HCT116 (cell line): ENCODE data around the gene KANSL1. TPM values are rescaled to one million over a fixed set of nuclear protein-coding genes. Genes with fewer than 3 reads are reported as not detected.

Source experiments
- ATAC-seq: fragments of 200-7000 bp; cut with Tn5 transposase; 2 replicates; pipeline ENCODE4 v1.9.1; 2020; ENCODE audit warnings: mild to moderate bottlenecking, moderate library complexity
- BruUV-seq: library from RNA; stranded (reverse); fragments of 400-500 nt; replicated peaks from 2 replicates; lab custom pipeline; 2021; lab: Mats Ljungman, UMichigan
- CTCF ChIA-PET: fragments of 300-600 bp; sonication (Branson Sonifier 250); formaldehyde crosslinking; loops from one replicate; lab custom pipeline; 2021; ENCODE audit warnings: antibody characterized with exemption; lab: Charles Lee
- POLR2A ChIA-PET: fragments of 300-600, 350-600 bp; sonication (Branson Sonifier 250); formaldehyde crosslinking; loops from one replicate; lab custom pipeline; 2021; ENCODE audit warnings: antibody characterized with exemption; lab: Charles Lee
- RAD21 ChIA-PET, 2 experiments: fragments of 300-600 bp; sonication (Branson Sonifier 250); formaldehyde crosslinking; loops; one replicate each; lab custom pipeline; 2023; ENCODE audit warnings: low total read pairs in 2 of 2; ENCODE audit not compliant: uncharacterized antibody in 2 of 2, unreplicated experiment in 2 of 2, low non-redundant PET in 1 of 2; lab: Charles Lee
- DNase-seq: peaks from one replicate; pipeline ENCODE4 v3.0.0-alpha.2; 2010; ENCODE audit warnings: low read depth, low spot score
- H2AFZ ChIP-seq: fragments of 200-600 bp; shearing (Covaris generic), sonication (generic); 2 replicates; pipeline ENCODE4 v1.6.1; 2017; ENCODE audit warnings: low read depth, mixed run types, mixed read lengths, antibody characterized with exemption, low read length; ENCODE audit not compliant: poor library complexity, severe bottlenecking
- H3K27ac ChIP-seq: 2 replicates; pipeline ENCODE4 v1.5.1; 2012; ENCODE audit warnings: low read depth, low read length
- H3K27me3 ChIP-seq: fragments of 200-600 bp; sonication (generic); 2 replicates; pipeline ENCODE4 v1.6.1; 2016; ENCODE audit warnings: mixed run types, low read length, mixed read lengths; ENCODE audit not compliant: insufficient read depth
- H3K36me3 ChIP-seq, 2 experiments: fragments of 200-500 bp in 1 of 2; fragments of 200-600 bp in 1 of 2; sonication (Bioruptor generic) in 1 of 2; sonication (generic) in 1 of 2; 2 replicates each; pipeline versions ENCODE4 v1.5.1 to v1.6.1; 2014 to 2016; ENCODE audit warnings: low read length in 2 of 2, inconsistent platforms in 1 of 2, mixed read lengths in 1 of 2, mixed run types in 1 of 2; ENCODE audit not compliant: insufficient read depth in 2 of 2, control insufficient read depth in 1 of 2
- H3K4me1 ChIP-seq, 2 experiments: fragments of 200-600 bp in 1 of 2; sonication (generic) in 1 of 2; 2 replicates each; pipeline versions ENCODE4 v1.5.1 to v1.6.1; 2012 to 2017; ENCODE audit warnings: low read length in 2 of 2, inconsistent platforms in 1 of 2, mild to moderate bottlenecking in 1 of 2, mixed read lengths in 1 of 2, mixed run types in 1 of 2, moderate library complexity in 1 of 2; ENCODE audit not compliant: insufficient read depth in 2 of 2, control insufficient read depth in 1 of 2
- H3K4me2 ChIP-seq: fragments of 200-600 bp; sonication (generic); 2 replicates; pipeline ENCODE4 v1.6.1; 2017; ENCODE audit warnings: mixed run types, low read length, mixed read lengths
- H3K4me3 ChIP-seq, 2 experiments: fragments of 200-600 bp in 1 of 2; sonication (generic) in 1 of 2; replicated peaks in 1 of 2; 2 replicates each; pipeline ENCODE4 v1.5.1; 2011 to 2016; ENCODE audit warnings: low read length in 2 of 2, control low read depth in 1 of 2, low read depth in 1 of 2, mild to moderate bottlenecking in 1 of 2, mixed read lengths in 1 of 2, mixed run types in 1 of 2
- H3K79me2 ChIP-seq: fragments of 200-600 bp; sonication (generic); 2 replicates; pipeline ENCODE4 v1.6.1; 2017; ENCODE audit warnings: mild to moderate bottlenecking, mixed run types, low read length, moderate library complexity, mixed read lengths; ENCODE audit not compliant: insufficient read depth
- H3K9ac ChIP-seq: fragments of 200-600 bp; sonication (generic); 2 replicates; pipeline ENCODE4 v1.6.1; 2016; ENCODE audit warnings: low read length, mixed read lengths
- H3K9me2 ChIP-seq: fragments of 200-600 bp; sonication (generic), shearing (Covaris generic); 2 replicates; pipeline ENCODE4 v1.6.1; 2017; ENCODE audit warnings: mixed run types, mild to moderate bottlenecking, moderate library complexity; ENCODE audit not compliant: insufficient read depth
- H3K9me3 ChIP-seq, 2 experiments: fragments of 200-500 bp in 1 of 2; fragments of 200-600 bp in 1 of 2; sonication (Bioruptor generic) in 1 of 2; sonication (generic) in 1 of 2; 2 replicates each; pipeline ENCODE4 v1.6.1; 2014 to 2017; ENCODE audit warnings: low read length in 2 of 2, mixed read lengths in 2 of 2, inconsistent platforms in 1 of 2, low read depth in 1 of 2, mild to moderate bottlenecking in 1 of 2, mixed run types in 1 of 2, moderate library complexity in 1 of 2; ENCODE audit not compliant: control insufficient read depth in 1 of 2, insufficient read depth in 1 of 2
- H4K20me1 ChIP-seq: fragments of 200-600 bp; sonication (generic), shearing (Covaris generic); 2 replicates; pipeline ENCODE4 v1.6.1; 2017; ENCODE audit warnings: mixed run types, mild to moderate bottlenecking, moderate library complexity; ENCODE audit not compliant: insufficient read depth
- CBX3 ChIP-seq: IDR thresholded peaks from 2 replicates; pipeline ENCODE4 v1.6.1; 2012; ENCODE audit warnings: low read depth
- CEBPB ChIP-seq: IDR thresholded peaks from 2 replicates; pipeline ENCODE4 v1.6.1; 2012; ENCODE audit warnings: low read depth
- ELF1 ChIP-seq: IDR thresholded peaks from 2 replicates; pipeline ENCODE4 v1.6.1; 2012; ENCODE audit warnings: low read depth, borderline replicate concordance
- EZH2 ChIP-seq: fragments of 200-600 bp; sonication (generic); IDR thresholded peaks from 2 replicates; pipeline ENCODE4 v1.6.1; 2017; ENCODE audit warnings: antibody characterized with exemption, mixed run types
- FOSL1 ChIP-seq: IDR thresholded peaks from 2 replicates; pipeline ENCODE4 v1.6.1; 2012; ENCODE audit warnings: low read depth
- POLR2A ChIP-seq: IDR thresholded peaks from 2 replicates; pipeline ENCODE4 v1.7.0; 2011; ENCODE audit warnings: borderline replicate concordance; ENCODE audit not compliant: insufficient read depth, insufficient read length; ENCODE audit errors: extremely low read depth
- POLR2AphosphoS5 ChIP-seq: IDR thresholded peaks from 2 replicates; pipeline ENCODE4 v1.6.1; 2011; ENCODE audit warnings: mild to moderate bottlenecking, low read depth, low read length, moderate library complexity
- RAD21 ChIP-seq: IDR thresholded peaks from 2 replicates; pipeline ENCODE4 v1.6.1; 2012; ENCODE audit warnings: low read depth, mild to moderate bottlenecking
- SP1 ChIP-seq: IDR thresholded peaks from 2 replicates; pipeline ENCODE4 v1.6.1; 2012; ENCODE audit warnings: low read depth
- TCF7L2 ChIP-seq: IDR thresholded peaks from 2 replicates; pipeline ENCODE4 v1.7.0; 2011; ENCODE audit warnings: borderline replicate concordance, inconsistent platforms; ENCODE audit not compliant: insufficient read depth, insufficient read length; ENCODE audit errors: extremely low read depth
- ZNF274 ChIP-seq: fragments of 200-500 bp; sonication (Bioruptor generic); IDR thresholded peaks from 2 replicates; pipeline ENCODE4 v1.6.1; 2014; ENCODE audit warnings: mild to moderate bottlenecking, low read depth, low read length, inconsistent platforms
- intact Hi-C: fragments of 100-400 bp; cut with micrococcal nuclease; formaldehyde crosslinking; loops from 2 replicates; pipeline ENCODE4 v1.10.0; 2022
- total RNA-seq: library from RNA; stranded (reverse); gene quantifications from one replicate; pipeline ENCODE4 v1.2.1, GENCODE V29; 2021; ENCODE audit not compliant: unreplicated experiment
- TF ChIP-seq, protein P1 (sequence below), 3 experiments: fragments of 200-600 bp in 1 of 3; sonication (generic) in 1 of 3; IDR thresholded peaks in 2 of 3; conservative IDR thresholded peaks in 1 of 3; 2 replicates each; pipeline ENCODE4 v1.5.1; 2012 to 2017; ENCODE audit warnings: low read depth in 2 of 3, low read length in 2 of 3, antibody characterized with exemption in 1 of 3, borderline replicate concordance in 1 of 3, control low read depth in 1 of 3, mild to moderate bottlenecking in 1 of 3, mixed read lengths in 1 of 3, mixed run types in 1 of 3, moderate library complexity in 1 of 3; ENCODE audit not compliant: insufficient read depth in 1 of 3
- TF ChIP-seq, protein P2 (sequence below): IDR thresholded peaks from 2 replicates; pipeline ENCODE4 v1.6.1; 2012
- TF ChIP-seq, protein P3 (sequence below): IDR thresholded peaks from 2 replicates; pipeline ENCODE4 v1.6.1; 2011; ENCODE audit warnings: mild to moderate bottlenecking, low read length, moderate library complexity; ENCODE audit not compliant: insufficient replicate concordance; ENCODE audit errors: extremely low read depth

Gene KANSL1
- total RNA-seq, 1 experiment from 2014 or later: 77.5 TPM

DNA sequence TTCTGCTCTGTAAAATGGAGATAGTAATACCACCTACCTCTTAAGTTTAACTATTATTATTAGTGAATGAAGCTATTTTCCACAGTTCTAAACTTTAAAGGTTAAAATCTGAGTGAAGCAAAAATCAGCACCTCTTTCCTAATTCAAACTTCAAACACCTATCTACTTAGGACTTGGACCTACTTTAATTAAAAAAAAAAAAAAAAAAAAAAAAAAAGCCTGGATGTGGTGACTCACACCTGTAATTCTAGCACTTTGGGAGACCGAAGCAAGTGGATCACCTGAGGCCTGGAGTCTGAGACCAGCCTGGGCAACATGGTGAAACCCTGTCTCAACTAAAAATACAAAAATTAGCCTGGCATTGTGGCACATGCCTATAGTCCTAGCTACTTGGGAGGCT, 5.0 kb upstream of the KANSL1 start:
- H3K9me3 ChIP-seq: no peaks in the 10 kb centered on the region
- no peaks in the 10 kb centered on the region for H3K27me3 ChIP-seq
- no TSS peak for BruUV-seq
- H3K27ac ChIP-seq: no peak overlapping the region
- peaks cover 5 to 16% of the 10 kb centered on the region in 2 experiments; a peak in 3 of 4 replicates for H3K4me1 ChIP-seq
- no peak overlapping the region for H2AFZ ChIP-seq
- H3K79me2 ChIP-seq: peaks cover 86% of the 10 kb centered on the region
- no peak overlapping the region for H3K4me3 ChIP-seq
- POLR2A ChIA-PET: no interaction called here
- DNase-seq: no peak
- no peaks in the 10 kb centered on the region; a peak in 1 of 4 replicates for H3K36me3 ChIP-seq
- H4K20me1 ChIP-seq: peaks cover 12% of the 10 kb centered on the region; the same call in 1 of the 2 replicates
- TF ChIP-seq ELF1 (no peak), CEBPB (no peak), CBX3 (no peak), POLR2AphosphoS5 (no peak), RAD21 (no peak), FOSL1 (no peak; the same call in 1 of the 2 replicates), POLR2A (no peak), SP1 (no peak), EZH2 (no peak), ZNF274 (no peak), TCF7L2 (no peak)
- TF ChIP-seq, protein P1, sequence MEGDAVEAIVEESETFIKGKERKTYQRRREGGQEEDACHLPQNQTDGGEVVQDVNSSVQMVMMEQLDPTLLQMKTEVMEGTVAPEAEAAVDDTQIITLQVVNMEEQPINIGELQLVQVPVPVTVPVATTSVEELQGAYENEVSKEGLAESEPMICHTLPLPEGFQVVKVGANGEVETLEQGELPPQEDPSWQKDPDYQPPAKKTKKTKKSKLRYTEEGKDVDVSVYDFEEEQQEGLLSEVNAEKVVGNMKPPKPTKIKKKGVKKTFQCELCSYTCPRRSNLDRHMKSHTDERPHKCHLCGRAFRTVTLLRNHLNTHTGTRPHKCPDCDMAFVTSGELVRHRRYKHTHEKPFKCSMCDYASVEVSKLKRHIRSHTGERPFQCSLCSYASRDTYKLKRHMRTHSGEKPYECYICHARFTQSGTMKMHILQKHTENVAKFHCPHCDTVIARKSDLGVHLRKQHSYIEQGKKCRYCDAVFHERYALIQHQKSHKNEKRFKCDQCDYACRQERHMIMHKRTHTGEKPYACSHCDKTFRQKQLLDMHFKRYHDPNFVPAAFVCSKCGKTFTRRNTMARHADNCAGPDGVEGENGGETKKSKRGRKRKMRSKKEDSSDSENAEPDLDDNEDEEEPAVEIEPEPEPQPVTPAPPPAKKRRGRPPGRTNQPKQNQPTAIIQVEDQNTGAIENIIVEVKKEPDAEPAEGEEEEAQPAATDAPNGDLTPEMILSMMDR (IDR thresholded peaks at IDR 0.05 in 2 of 3, conservative IDR thresholded peaks at IDR 0.05 in 1 of 3; ENCODE audit: borderline replicate concordance in 1 of 3, insufficient read depth in 1 of 3, low read depth in 2 of 3, low read length in 2 of 3): no peak
- TF ChIP-seq, protein P2, sequence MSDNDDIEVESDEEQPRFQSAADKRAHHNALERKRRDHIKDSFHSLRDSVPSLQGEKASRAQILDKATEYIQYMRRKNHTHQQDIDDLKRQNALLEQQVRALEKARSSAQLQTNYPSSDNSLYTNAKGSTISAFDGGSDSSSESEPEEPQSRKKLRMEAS: no peak
- TF ChIP-seq, protein P3, sequence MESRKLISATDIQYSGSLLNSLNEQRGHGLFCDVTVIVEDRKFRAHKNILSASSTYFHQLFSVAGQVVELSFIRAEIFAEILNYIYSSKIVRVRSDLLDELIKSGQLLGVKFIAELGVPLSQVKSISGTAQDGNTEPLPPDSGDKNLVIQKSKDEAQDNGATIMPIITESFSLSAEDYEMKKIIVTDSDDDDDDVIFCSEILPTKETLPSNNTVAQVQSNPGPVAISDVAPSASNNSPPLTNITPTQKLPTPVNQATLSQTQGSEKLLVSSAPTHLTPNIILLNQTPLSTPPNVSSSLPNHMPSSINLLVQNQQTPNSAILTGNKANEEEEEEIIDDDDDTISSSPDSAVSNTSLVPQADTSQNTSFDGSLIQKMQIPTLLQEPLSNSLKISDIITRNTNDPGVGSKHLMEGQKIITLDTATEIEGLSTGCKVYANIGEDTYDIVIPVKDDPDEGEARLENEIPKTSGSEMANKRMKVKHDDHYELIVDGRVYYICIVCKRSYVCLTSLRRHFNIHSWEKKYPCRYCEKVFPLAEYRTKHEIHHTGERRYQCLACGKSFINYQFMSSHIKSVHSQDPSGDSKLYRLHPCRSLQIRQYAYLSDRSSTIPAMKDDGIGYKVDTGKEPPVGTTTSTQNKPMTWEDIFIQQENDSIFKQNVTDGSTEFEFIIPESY: no peak
- CTCF ChIA-PET: interaction anchor here (2.3 kb wide), 1 partner anchor 15 kb away, joined by 15 read pairs; no protein-coding TSS in a partner anchor
- ATAC-seq: no peak
- RAD21 ChIA-PET: no interaction called here
- no peak overlapping the region for H3K4me2 ChIP-seq
- intact Hi-C loops: no loop called here
- no peaks in the 10 kb centered on the region for H3K9me2 ChIP-seq
- no peak overlapping the region for H3K9ac ChIP-seq
